Measurements from ENCODE around the gene PDXK.

Gene PDXK

DNA sequence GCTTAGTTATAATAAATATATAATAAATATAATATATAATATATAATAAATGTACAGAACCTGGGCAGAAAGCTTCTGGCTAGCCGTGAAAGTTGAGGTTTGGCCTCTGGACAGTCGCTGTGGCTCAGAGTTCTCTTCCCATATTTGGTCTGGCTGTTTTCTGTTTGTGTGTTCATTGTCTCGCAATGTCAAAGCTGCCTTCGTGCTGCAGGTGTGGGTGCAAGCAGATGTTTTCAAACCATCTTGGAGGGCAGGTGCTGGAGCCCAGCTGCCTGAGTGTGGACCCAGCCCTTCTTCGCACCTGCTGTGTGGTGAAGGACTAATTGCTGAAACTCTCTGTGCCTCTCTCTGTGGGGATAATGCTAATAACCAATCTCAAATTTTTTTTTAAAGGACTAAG is 60.7 kb downstream of the PDXK start:
- no peak for DNase-seq (ENCODE audit: low read depth in 4 of 4, low spot score in 1 of 4)

- no peak for DNase-seq (ENCODE audit: low read depth in 4 of 4, low spot score in 1 of 4)
Observed at GRCh38 chr21:43781846-43782245, 62.9 kb downstream of the PDXK start.

DNA sequence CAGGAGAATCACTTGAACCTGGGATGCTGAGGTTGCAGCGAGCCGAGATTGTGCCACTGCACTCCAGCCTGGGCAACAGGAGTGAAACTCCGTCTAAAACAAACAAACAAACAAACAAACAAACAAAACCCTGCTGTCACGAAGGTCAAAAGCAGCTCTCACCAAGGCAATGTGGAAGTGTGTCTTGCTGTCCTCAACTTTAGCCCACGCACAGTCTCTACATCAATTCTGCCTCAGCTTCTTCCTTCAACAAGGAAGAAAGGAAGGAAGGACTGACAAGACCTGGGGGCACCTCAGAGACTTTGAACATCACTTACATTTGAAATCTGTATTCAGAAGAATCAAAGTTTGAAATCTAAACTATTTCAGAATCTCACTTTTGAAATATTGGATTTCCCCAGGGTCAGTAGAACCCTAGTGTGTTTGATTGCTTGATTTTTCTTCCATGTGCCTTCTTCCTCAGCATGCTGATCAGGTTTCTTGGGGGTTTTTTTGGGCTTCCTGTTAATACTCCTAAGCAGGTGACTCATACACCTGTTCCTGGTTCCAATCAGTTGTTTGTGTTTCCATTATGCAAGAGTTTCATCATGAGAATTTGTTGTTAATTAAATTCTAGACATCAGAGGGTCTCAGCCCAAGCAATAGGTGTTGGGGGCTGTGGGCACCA is 63.6 kb downstream of the PDXK start:
- DNase-seq (ENCODE audit: low read depth in 4 of 4, low spot score in 1 of 4) = no peak

DNA sequence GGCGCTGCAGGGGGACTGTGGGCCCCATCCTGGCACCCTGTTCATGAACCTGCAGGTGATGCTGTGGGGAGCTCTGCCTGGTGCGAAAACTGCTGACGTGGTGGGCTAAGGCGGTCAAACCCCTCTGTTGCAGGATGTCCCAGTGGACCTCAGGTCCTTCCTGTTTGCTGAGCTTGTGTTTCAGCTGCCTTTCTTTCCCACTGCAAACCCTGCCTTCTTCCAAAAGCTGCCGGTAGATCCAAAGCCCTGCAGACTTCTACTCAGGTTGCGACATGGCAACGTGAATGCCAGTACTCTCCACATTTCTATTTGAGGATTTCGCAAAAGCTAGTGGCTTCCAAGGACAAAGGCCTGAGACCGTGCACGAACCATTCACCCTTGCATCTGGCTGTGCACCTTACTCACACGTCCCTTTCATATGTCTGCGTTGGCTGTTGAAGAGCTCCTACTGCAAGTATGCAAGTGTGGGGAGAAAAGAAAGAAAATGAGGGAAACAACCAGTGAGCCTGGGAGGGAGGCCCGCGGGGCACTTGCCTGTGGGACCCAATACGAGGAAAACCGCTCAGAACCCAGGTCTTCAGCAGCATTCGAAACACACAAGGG is 64.3 kb downstream of the PDXK start:
- no peak for DNase-seq (ENCODE audit: low read depth in 4 of 4, low spot score in 1 of 4)

DNA sequence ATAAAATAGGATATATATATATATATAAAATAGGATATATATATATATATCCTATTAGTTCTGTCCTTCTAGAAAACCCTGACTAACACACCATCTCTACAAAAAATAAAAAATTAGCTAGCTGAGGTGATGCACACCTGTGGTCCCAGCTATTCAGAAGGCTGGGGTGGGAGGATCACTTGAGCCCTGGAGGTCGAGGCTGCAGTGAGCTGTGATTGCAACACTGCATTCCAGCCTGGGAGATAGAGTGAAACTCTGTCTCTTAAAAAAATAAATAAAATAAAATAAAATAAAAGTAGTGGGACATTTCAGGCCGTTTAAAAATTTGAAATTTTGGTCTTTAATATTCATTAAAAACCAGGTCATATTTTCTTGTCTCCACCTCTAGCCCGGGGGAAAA is 66.2 kb downstream of the PDXK start:
- DNase-seq (ENCODE audit: low read depth in 4 of 4, low spot score in 1 of 4) = no peak

- DNase-seq (ENCODE audit: low read depth in 4 of 4, low spot score in 1 of 4) = no peak
Observed at GRCh38 chr21:43786300-43786806, 67.4 kb downstream of the PDXK start.

- DNase-seq (ENCODE audit: low read depth in 4 of 4, low spot score in 1 of 4) = no peak
Observed at GRCh38 chr21:43786807-43787440, 68.0 kb downstream of the PDXK start.

DNA sequence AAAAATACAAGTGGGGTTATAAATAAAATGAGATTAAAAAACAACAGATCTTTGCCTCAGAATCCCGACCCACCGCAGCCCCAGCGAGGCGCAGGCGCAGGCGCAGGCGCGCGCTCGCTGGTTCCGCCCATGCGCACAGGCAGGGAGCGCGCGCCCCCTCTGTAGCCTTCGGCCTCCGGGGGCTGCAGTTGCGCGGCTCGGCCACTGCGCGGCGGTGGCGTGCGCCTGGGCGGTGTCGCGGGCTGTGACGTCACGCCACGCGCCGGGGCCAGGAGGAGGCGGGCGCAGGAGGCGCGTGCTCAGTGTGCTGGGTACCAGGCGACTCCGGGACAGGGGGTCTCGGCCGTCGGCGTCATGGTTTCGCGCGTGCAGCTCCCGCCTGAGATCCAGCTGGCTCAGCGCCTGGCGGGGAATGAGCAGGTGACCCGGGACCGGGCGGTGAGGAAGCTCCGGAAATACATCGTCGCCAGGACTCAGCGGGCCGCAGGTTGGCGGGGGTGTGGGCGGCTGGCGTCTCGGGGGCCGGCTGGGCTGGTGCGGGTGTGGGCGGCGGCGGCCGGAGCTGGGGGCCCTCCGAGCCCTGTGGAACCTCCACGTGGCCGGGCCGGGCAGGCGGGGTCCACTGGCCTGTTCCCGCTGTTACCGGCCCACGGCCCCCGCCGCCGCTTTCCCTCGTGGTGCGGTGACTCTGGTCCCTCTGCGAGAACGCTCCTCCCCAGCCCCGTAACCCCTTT is 70.5 kb downstream of the PDXK start, which contains the start of gene RRP1:
Gene RRP1 (plus strand): TSS at position 302 of the 734 bp plus-strand sequence. CDS start 53 bp downstream, at position 355.
- peak; percentile 85 to 94 (median 86) for DNase-seq (ENCODE audit: low read depth in 4 of 4, low spot score in 1 of 4)

DNA sequence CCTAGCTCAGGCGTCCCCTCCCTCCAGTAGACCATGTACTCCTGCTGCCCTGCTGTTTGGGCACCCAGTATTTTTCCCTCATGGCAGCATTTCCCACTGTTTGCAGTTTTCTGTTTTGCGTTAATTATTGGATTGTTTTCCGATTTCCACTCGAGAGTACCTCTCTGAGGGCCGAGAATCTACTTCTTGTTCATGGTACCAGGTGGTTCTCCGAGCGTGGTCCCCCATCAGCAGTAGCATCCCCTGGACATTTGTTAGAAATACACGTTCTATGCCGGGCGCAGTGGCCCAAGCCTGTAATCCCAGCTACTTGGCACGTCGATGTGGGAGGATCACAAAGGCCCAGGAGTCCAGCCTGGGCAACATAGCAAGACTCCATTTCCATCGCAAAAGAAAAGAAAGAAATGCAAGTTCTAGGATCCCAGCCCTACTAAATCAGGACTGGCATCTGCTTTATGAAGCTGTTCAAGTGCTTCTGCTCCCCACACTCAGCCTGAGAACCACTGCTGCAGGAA is 71.1 kb downstream of the PDXK start:
- DNase-seq (ENCODE audit: low read depth in 4 of 4, low spot score in 1 of 4) = no peak

GRCh38 chr21:43792406-43792805 is 73.5 kb downstream of the PDXK start:
- DNase-seq (ENCODE audit: low read depth in 4 of 4, low spot score in 1 of 4) = no peak

DNA sequence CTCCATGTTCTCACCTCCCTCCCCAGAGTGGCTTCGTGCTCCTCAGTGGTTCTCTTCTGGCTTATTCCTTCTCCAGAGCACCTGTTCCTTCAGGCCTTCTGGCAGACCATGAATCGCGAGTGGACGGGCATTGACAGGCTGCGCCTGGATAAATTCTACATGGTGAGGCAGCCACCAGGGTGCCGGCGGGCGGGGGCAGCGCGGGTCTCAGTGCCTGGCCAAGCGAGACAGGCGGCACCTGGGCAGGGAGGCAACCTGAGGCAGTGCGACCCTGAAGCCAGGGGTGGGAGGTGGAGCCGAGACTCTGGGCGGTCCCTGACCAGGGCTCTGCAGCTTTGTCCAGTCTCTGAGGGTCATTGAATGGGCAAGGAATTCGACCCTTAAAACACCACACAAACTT is 74.3 kb downstream of the PDXK start:
- DNase-seq (ENCODE audit: low read depth in 4 of 4, low spot score in 1 of 4) = no peak

GRCh38 chr21:43794311-43794710 is 75.4 kb downstream of the PDXK start:
- DNase-seq (ENCODE audit: low read depth in 4 of 4, low spot score in 1 of 4) = no peak

DNA sequence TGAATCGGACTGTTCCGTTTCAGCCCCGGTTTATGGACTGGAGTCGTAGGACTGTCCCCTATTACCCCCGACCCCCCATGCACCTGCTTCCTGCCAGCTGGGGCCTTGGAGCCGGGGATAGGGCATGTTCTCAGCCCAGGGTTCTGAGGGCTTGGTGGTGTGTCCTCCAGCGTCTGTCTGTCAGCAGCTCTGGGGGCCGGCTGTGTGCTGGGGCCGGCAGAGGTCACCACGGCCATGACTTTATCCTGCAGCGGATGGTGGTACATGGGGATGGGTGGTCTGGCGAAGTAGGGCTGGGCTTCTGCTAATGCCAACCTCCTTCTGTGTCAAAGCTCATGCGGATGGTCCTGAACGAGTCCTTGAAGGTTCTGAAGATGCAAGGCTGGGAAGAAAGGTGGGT is 75.9 kb downstream of the PDXK start:
- no peak for DNase-seq (ENCODE audit: low read depth in 4 of 4, low spot score in 1 of 4)

GRCh38 chr21:43797415-43797814 is 78.5 kb downstream of the PDXK start:
- DNase-seq (ENCODE audit: low read depth in 4 of 4, low spot score in 1 of 4) = no peak

- DNase-seq (ENCODE audit: low read depth in 4 of 4, low spot score in 1 of 4) = no peak
Observed at GRCh38 chr21:43797925-43798715, 79.2 kb downstream of the PDXK start.

DNA sequence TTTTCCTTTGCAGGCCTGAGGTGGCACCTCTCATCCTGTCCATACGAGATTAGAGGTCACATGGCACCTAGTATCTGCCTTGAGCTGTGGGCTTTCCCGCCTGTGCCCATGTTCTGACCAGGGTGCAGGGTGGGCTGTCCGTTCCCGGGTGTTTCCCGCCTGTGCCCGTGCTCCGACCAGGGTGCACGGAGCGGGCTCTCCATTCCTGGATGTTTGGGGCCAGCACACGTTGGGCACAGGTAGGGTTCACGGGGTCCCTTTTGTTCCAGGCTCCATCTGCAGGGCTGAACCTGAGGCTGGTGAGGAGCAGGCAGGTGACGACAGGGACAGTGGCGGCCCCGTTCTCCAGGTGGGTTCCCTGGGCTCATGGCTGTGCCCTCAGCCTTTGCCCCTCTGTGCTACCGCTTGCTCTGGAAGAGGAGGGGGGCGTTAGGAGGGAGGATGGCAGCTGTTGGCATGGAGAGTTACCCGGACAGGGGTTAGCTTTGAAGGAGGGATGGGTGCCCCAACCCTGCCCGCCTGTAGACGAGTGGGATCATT is 80.4 kb downstream of the PDXK start:
- no peak for DNase-seq (ENCODE audit: low read depth in 4 of 4, low spot score in 1 of 4)

DNA sequence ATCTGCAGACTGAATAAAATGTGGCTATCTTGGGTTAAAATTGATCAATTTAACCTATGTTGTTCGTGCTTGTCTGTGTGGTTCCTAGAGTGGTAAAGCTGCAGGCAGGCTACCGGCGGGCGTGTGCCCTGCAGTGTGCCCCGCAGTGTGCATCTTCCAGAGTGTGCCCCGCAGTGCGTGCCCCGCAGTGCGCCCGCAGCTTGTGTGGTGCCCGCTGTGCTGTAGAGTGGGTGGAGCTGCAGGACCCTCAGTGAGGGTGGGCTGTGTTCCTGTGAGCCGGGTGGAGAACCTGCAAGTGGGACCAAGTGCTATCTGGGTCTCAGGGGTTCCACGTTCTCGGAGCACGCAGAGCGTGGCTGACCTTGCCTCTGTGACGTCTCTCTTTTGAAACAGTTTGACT is 81.2 kb downstream of the PDXK start:
- DNase-seq (ENCODE audit: low read depth in 4 of 4, low spot score in 1 of 4) = no peak

GRCh38 chr21:43800566-43800965 is 81.6 kb downstream of the PDXK start:
- DNase-seq (ENCODE audit: low read depth in 4 of 4, low spot score in 1 of 4) = no peak

GRCh38 chr21:43801006-43801783 is 82.3 kb downstream of the PDXK start:
- DNase-seq (ENCODE audit: low read depth in 4 of 4, low spot score in 1 of 4) = no peak

Data from stimulated activated CD4-positive, alpha-beta T cell treated with anti-CD3 and anti-CD28 coated beads, Interleukin-1b, Interleukin-23, amount 100 ng/mL, for 24 hours (primary cell).